HepG2 (cell line): ENCODE results near the gene NRL. TPM values are rescaled to one million over a fixed set of nuclear protein-coding genes. Genes with fewer than 3 reads are reported as not detected.

ENCODE experiments used
- ATAC-seq: fragments of 200-7000 bp; cut with Tn5 transposase; 3 replicates; pipeline ENCODE4 v1.9.1; 2020; ENCODE audit warnings: mild to moderate bottlenecking, moderate library complexity
- BruUV-seq: library from RNA; stranded (reverse); fragments of 400-500 nt; replicated peaks from 2 replicates; lab custom pipeline; 2021; lab: Mats Ljungman, UMichigan
- CTCF ChIA-PET: fragments of 300-600 bp; formaldehyde crosslinking; extraction: SDS; loops from one replicate; lab custom pipeline; 2021; ENCODE audit warnings: low total read pairs, inconsistent platforms, low intra/inter-chr PET ratio; lab: Yijun Ruan, JAX
- POLR2A ChIA-PET: fragments of 350-600 bp; sonication (Branson Sonifier 250); formaldehyde crosslinking; loops from one replicate; lab custom pipeline; 2020; ENCODE audit warnings: antibody characterized with exemption, inconsistent platforms; lab: Yijun Ruan, JAX
- DNase-seq: peaks from one replicate; pipeline ENCODE4 v3.0.0-alpha.2; 2015; ENCODE audit warnings: low spot score
- FAIRE-seq: peaks from 3 replicates; lab custom pipeline; 2011; peaks lifted over from hg19 to GRCh38; lab: Jason Lieb, UNC
- H2AFZ ChIP-seq: one replicate; pipeline ENCODE4 v1.6.1; 2011; ENCODE audit warnings: low read length, inconsistent platforms
- H3K27ac ChIP-seq: fragments of 300-600 bp; 3 replicates; pipeline ENCODE4 v1.8.0; 2011; ENCODE audit warnings: mixed run types, mild to moderate bottlenecking, mixed read lengths, low read length, inconsistent platforms; ENCODE audit not compliant: insufficient read depth; ENCODE audit errors: extremely low read length
- H3K27me3 ChIP-seq, 2 experiments: fragments of 200-600 bp in 1 of 2; 2 replicates in 1 of 2; 3 replicates in 1 of 2; pipeline versions ENCODE4 v1.6.0 to v1.8.0; 2011; ENCODE audit warnings: low read length in 2 of 2, mild to moderate bottlenecking in 2 of 2, moderate library complexity in 2 of 2, inconsistent platforms in 1 of 2; ENCODE audit not compliant: insufficient read depth in 2 of 2, control insufficient read depth in 1 of 2
- H3K36me3 ChIP-seq, 2 experiments: fragments of 200-600 bp in 1 of 2; replicated peaks in 1 of 2; 2 replicates in 1 of 2; 3 replicates in 1 of 2; pipeline versions ENCODE4 v1.5.1 to v1.8.0; 2011; ENCODE audit warnings: low read length in 2 of 2, inconsistent platforms in 1 of 2; ENCODE audit not compliant: insufficient read depth in 2 of 2, control insufficient read depth in 1 of 2
- H3K4me1 ChIP-seq: 2 replicates; pipeline ENCODE4 v1.5.1; 2012; ENCODE audit warnings: low read length, inconsistent platforms; ENCODE audit not compliant: insufficient read depth
- H3K4me2 ChIP-seq: 2 replicates; pipeline ENCODE4 v1.6.0; 2011; ENCODE audit warnings: low read depth, low read length, inconsistent platforms
- H3K4me3 ChIP-seq, 3 experiments: fragments of 200-600 bp in 1 of 3; sonication (generic), shearing (Covaris generic) in 1 of 3; replicated peaks in 1 of 3; 2 replicates each; pipeline ENCODE4 v1.5.1; 2011 to 2016; ENCODE audit warnings: low read length in 3 of 3, inconsistent platforms in 2 of 3, low read depth in 2 of 3, mild to moderate bottlenecking in 2 of 3, control low read depth in 1 of 3, mixed read lengths in 1 of 3; ENCODE audit not compliant: insufficient read depth in 1 of 3
- H3K79me2 ChIP-seq: one replicate; pipeline ENCODE4 v1.6.1; 2011; ENCODE audit warnings: low read length, inconsistent platforms; ENCODE audit not compliant: insufficient read depth
- H3K9ac ChIP-seq: 2 replicates; pipeline ENCODE4 v1.6.0; 2011; ENCODE audit warnings: mild to moderate bottlenecking, low read depth, low read length, inconsistent platforms; ENCODE audit not compliant: insufficient read depth
- H3K9me3 ChIP-seq: 2 replicates; pipeline ENCODE4 v1.5.1; 2012; ENCODE audit warnings: mild to moderate bottlenecking, low read length
- H4K20me1 ChIP-seq: 2 replicates; pipeline ENCODE4 v1.6.0; 2011; ENCODE audit warnings: inconsistent platforms, mild to moderate bottlenecking, low read length, moderate library complexity; ENCODE audit not compliant: insufficient read depth
- ETV5 ChIP-seq: IDR thresholded peaks from 2 replicates; pipeline ENCODE4 v1.6.1; 2018; ENCODE audit warnings: missing biosample characterization, missing genetic modification reagents, inconsistent platforms, borderline replicate concordance
- FOXJ3 ChIP-seq: sonication (generic); formaldehyde crosslinking; IDR thresholded peaks from 2 replicates; pipeline ENCODE4 v1.4.0; 2020; ENCODE audit warnings: missing genetic modification reagents, mild to moderate bottlenecking, borderline replicate concordance
- HDAC1 ChIP-seq: sonication (generic); formaldehyde crosslinking; IDR thresholded peaks from 2 replicates; pipeline ENCODE4 v1.5.1; 2020; ENCODE audit warnings: mild to moderate bottlenecking, missing genetic modification reagents
- MAFF ChIP-seq: IDR thresholded peaks from 2 replicates; pipeline ENCODE4 v1.6.1; 2011; ENCODE audit warnings: low read depth, low read length, improper control_type of control experiment
- MED13 ChIP-seq: sonication (generic); formaldehyde crosslinking; IDR thresholded peaks from 2 replicates; pipeline ENCODE4 v1.5.0; 2020; ENCODE audit warnings: missing genetic modification reagents
- SMARCE1 ChIP-seq: fragments of 450-650 bp; IDR thresholded peaks from 2 replicates; pipeline ENCODE4 v1.6.1; 2017; ENCODE audit warnings: borderline replicate concordance
- TMF1 ChIP-seq: sonication (generic); formaldehyde crosslinking; IDR thresholded peaks from 2 replicates; pipeline ENCODE4 v1.8.1; 2022; ENCODE audit warnings: low read depth, missing genetic modification reagents
- ZBTB25 ChIP-seq: IDR thresholded peaks from 2 replicates; pipeline ENCODE4 v1.6.1; 2018; ENCODE audit warnings: missing genetic modification reagents
- ZBTB7A ChIP-seq: sonication (generic); formaldehyde crosslinking; IDR thresholded peaks from 2 replicates; pipeline ENCODE4 v1.8.0; 2022; ENCODE audit warnings: mild to moderate bottlenecking, missing genetic modification reagents
- ZNF407 ChIP-seq: sonication (generic); formaldehyde crosslinking; IDR thresholded peaks from one replicate; pipeline ENCODE4 v1.5.1; 2020; ENCODE audit warnings: mild to moderate bottlenecking, missing genetic modification reagents; ENCODE audit errors: not compliant biosample characterization
- ZNF703 ChIP-seq: sonication (generic); formaldehyde crosslinking; IDR thresholded peaks from 2 replicates; pipeline ENCODE4 v1.5.1; 2020; ENCODE audit warnings: missing genetic modification reagents, mild to moderate bottlenecking, moderate library complexity, borderline replicate concordance
- ZNF780A ChIP-seq: sonication (generic); formaldehyde crosslinking; IDR thresholded peaks from 2 replicates; pipeline ENCODE4 v1.8.0; 2022; ENCODE audit warnings: mild to moderate bottlenecking, missing genetic modification reagents, moderate library complexity
- ZNF891 ChIP-seq: sonication (generic); formaldehyde crosslinking; IDR thresholded peaks from 2 replicates; pipeline ENCODE4 v1.5.0; 2020; ENCODE audit warnings: mild to moderate bottlenecking, missing genetic modification reagents
- WGBS: methylation state at CpG from one replicate; pipeline ENCODE4 v1.1.6; 2017; ENCODE audit warnings: low lambda C conversion rate; 5-methylcytosine and 5-hydroxymethylcytosine counted together
- in situ Hi-C: cut with HindIII; loops from 2 replicates; pipeline ENCODE4 v1.10.0; 2017; ENCODE audit warnings: low pct_unique_long_range_greater_than_20kb; ENCODE audit not compliant: extremely low pct_ligation_motif_present
- intact Hi-C: fragments of 100-400 bp; cut with micrococcal nuclease; formaldehyde crosslinking; loops from one replicate; pipeline ENCODE4 v1.10.0; 2022; ENCODE audit not compliant: unreplicated experiment
- polyA plus RNA-seq, 8 experiments: library from polyadenylated mRNA; depleted of rRNA in 3 of 8; stranded (reverse) in 7 of 8; unstranded in 1 of 8; fragments of >200 nt; fragmentation: Illumina TruSeq in 4 of 8; extraction: Trizol in 4 of 8; gene quantifications; 2 replicates each; pipeline versions ENCODE4 v1.2.1 to v1.2.3, GENCODE V29; 2011 to 2016; ENCODE audit warnings: low read depth in 4 of 8, missing spikeins in 1 of 8, mixed read lengths in 1 of 8; ENCODE audit not compliant: insufficient read depth in 1 of 8
- total RNA-seq, 5 experiments: library from RNA; depleted of rRNA; stranded (reverse); fragments of >200 nt; fragmentation: Illumina TruSeq; extraction: Trizol; gene quantifications; 2 replicates each; pipeline ENCODE4 v1.2.3, GENCODE V29; 2016; ENCODE audit warnings: low read depth in 1 of 5

Gene NRL
- total and polyA plus RNA-seq, 2 of the 13 experiments (the other 11 are each of a cell fraction or from before 2014, with no cell fraction given): 2.5 to 4.7 TPM

GRCh38 chr14:24057867-24058259, 56.9 kb downstream of the NRL start (continued):
- TF ChIP-seq ETV5 (CRISPR knock-in tag) (no peak), MED13 (no peak), HDAC1 (CRISPR knock-in tag) (no peak), MAFF (no peak), ZBTB25 (no peak), FOXJ3 (CRISPR knock-in tag) (no peak), TMF1 (CRISPR knock-in tag) (no peak), ZNF703 (no peak), ZNF891 (CRISPR knock-in tag) (0 out of 2 replicates have a peak, but pooled peaks have one; percentile 68), ZBTB7A (no peak)

GRCh38 chr14:24057271-24057670, 57.5 kb downstream of the NRL start:
- no peak for FAIRE-seq
- POLR2A ChIA-PET: interaction anchor here (1.0 to 9.6 kb wide), 13 partner anchors 9 to 214 kb away, joined by 3 to 226 read pairs (median 14); partner anchors contain the start of genes DCAF11, IRF9, NRL and PCK2
- Histone ChIP-seq H3K27me3 (peaks cover 20 to 59% of the 10 kb centered on the region in 2 experiments), H4K20me1 (no peaks in the 10 kb centered on the region), H3K9me3 (no peaks in the 10 kb centered on the region), H3K4me2 (no peak overlapping the region), H3K9ac (no peak overlapping the region), H2AFZ (no peak overlapping the region), H3K4me1 (peaks cover 49% of the 10 kb centered on the region), H3K36me3 (no peaks in the 10 kb centered on the region), H3K79me2 (no peaks in the 10 kb centered on the region), H3K4me3 (no peak overlapping the region), H3K27ac (no peak overlapping the region)
- peak; percentile 1; the same call in 1 of the 3 replicates for ATAC-seq
- DNase-seq: no peak
- TF ChIP-seq ZNF407 (CRISPR knock-in tag) (peak; percentile 6), SMARCE1 (0 out of 2 replicates have a peak, but pooled peaks have one; percentile 19), ZNF780A (CRISPR knock-in tag) (no peak)
- WGBS: 19% methylated on average over 2 of the region's 2 CpGs
- intact Hi-C loops: no loop called here
- in situ Hi-C loops: loop anchor here (5.0 kb wide), 2 partner anchors 35 to 105 kb away; partner anchors contain the start of genes IRF9 and PCK2
- CTCF ChIA-PET: interaction anchor here (2.0 to 5.4 kb wide), 3 partner anchors 33 to 51 kb away, joined by 19 to 109 read pairs (median 86); no protein-coding TSS in a partner anchor
- BruUV-seq: no TSS peak
